ENCODE measurements around the gene DHX40.

DHX40 gene

DNA sequence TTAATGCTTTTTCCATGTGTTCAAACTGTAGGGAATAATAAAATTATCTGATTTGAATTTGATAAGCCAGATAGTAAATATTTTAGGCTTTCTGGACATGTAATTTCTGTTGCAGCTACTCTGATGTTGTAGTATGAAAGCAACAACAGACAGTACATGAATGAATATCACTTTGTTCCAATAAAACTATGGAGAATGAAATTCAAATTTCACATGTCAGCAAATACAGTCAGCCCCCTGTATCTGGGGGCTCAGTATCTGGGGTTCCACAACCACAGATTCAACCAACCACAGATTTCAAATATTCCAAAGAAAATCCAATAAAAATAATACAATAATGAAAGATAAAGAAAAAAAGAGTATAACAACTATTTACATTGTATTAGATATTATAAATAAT is 46.1 kb downstream of the DHX40 start:
- TF ChIP-seq MYC (IDR thresholded peaks at IDR 0.05; ENCODE audit: low read depth, low read length) (no peak), POLR2A (IDR thresholded peaks at IDR 0.05; ENCODE audit: extremely low read depth, insufficient read length) (no peak)
- no peak for DNase-seq (ENCODE audit: low read depth)
- no peak overlapping the region for H3K4me3 ChIP-seq (ENCODE audit: low read depth, low read length)

DNA sequence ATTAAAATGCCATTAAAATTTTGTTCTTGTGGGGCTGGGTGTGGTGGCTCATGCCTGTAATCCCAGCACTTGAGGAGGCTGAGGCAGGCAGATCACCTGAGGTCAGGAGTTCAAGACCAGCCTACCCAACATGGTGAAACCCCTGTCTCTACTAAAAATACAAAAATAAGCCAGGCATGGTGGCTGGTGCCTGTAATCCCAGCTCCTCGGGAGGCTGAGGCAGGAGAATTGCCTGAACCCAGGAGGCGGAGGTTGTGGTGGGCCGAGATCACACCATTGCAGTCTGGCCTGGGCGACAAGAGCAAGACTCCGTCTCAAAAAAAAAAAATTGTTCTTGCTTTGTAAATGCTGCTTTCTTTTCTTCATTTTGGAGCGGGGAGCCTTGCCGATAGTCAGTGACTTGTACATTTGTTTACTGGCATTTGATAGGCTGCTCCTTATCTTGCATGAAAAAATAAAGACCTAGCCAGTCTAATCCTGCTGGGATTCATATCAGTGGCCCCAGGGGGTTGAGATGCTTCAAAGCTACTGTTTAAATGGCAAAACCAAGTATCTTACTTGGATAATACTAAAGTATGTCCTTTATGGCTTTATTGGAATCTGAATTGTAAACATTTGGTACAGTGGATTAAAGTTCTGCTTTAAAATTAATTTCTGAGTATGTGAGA is 51.0 kb downstream of the DHX40 start:
- TF ChIP-seq, protein P1, sequence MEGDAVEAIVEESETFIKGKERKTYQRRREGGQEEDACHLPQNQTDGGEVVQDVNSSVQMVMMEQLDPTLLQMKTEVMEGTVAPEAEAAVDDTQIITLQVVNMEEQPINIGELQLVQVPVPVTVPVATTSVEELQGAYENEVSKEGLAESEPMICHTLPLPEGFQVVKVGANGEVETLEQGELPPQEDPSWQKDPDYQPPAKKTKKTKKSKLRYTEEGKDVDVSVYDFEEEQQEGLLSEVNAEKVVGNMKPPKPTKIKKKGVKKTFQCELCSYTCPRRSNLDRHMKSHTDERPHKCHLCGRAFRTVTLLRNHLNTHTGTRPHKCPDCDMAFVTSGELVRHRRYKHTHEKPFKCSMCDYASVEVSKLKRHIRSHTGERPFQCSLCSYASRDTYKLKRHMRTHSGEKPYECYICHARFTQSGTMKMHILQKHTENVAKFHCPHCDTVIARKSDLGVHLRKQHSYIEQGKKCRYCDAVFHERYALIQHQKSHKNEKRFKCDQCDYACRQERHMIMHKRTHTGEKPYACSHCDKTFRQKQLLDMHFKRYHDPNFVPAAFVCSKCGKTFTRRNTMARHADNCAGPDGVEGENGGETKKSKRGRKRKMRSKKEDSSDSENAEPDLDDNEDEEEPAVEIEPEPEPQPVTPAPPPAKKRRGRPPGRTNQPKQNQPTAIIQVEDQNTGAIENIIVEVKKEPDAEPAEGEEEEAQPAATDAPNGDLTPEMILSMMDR (IDR thresholded peaks at IDR 0.05; ENCODE audit: low read depth, low read length): no peak
- TF ChIP-seq POLR2A (IDR thresholded peaks at IDR 0.05; ENCODE audit: extremely low read depth, insufficient read length): no peak
- TF ChIP-seq MYC (IDR thresholded peaks at IDR 0.05; ENCODE audit: low read depth, low read length): no peak
- TF ChIP-seq, protein P2, sequence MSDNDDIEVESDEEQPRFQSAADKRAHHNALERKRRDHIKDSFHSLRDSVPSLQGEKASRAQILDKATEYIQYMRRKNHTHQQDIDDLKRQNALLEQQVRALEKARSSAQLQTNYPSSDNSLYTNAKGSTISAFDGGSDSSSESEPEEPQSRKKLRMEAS (IDR thresholded peaks at IDR 0.05; ENCODE audit: low read depth, low read length): no peak
- DNase-seq (ENCODE audit: low read depth): no peak
- H3K4me3 ChIP-seq (ENCODE audit: low read depth, low read length): no peak overlapping the region

DNA sequence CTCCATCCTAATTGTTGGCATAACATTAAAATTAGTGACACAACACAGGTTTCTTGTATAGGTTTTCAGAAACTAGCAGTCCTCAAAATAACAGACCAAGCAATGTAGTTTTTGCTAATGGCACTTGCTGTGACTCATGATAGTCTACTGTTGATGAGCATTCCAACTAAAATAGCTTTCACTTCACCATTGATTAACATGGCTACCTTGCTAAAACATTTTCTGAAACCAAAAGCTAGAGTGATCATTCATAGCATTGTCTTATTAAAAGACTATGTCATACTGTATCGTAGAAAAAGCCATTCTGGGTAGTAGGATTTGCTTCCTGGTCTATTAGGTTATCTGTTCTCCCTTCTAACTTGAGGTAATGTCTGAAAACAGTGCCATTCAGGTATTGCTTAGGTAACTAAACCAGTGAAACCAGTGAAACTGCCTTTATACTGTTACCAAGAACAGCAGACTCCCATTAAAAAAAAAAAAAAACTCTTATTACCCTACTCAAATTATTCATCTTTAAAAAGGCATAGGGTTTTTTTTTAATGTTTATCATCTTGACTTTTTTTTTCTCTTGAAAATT is 51.8 kb downstream of the DHX40 start:
- H3K4me3 ChIP-seq (ENCODE audit: low read depth, low read length): peak overlapping the region; percentile 98

DNA sequence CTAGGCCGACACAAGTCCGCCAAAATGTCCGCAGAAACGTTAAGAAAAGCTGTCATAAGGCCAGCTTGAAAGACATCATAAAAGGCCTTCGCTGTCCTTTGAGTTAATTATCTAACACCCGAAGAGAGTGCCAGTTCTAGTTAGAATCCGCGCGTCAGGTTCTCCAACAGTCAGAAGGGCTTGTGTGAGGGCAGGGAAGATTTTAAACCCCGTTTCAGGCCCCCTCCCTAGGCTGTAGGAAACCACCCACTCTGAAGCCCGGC is 53.6 kb downstream of the DHX40 start:
- no peak for DNase-seq (ENCODE audit: low read depth)

More for the DNA sequence above, 51.8 kb downstream of the DHX40 start:
- DNase-seq (ENCODE audit: low read depth): peak; percentile 7
- TF ChIP-seq, protein P1 (IDR thresholded peaks at IDR 0.05; ENCODE audit: low read depth, low read length): no peak
- TF ChIP-seq POLR2A (IDR thresholded peaks at IDR 0.05; ENCODE audit: extremely low read depth, insufficient read length) (no peak), MYC (IDR thresholded peaks at IDR 0.05; ENCODE audit: low read depth, low read length) (no peak)
- TF ChIP-seq, protein P2 (IDR thresholded peaks at IDR 0.05; ENCODE audit: low read depth, low read length): no peak

DNA sequence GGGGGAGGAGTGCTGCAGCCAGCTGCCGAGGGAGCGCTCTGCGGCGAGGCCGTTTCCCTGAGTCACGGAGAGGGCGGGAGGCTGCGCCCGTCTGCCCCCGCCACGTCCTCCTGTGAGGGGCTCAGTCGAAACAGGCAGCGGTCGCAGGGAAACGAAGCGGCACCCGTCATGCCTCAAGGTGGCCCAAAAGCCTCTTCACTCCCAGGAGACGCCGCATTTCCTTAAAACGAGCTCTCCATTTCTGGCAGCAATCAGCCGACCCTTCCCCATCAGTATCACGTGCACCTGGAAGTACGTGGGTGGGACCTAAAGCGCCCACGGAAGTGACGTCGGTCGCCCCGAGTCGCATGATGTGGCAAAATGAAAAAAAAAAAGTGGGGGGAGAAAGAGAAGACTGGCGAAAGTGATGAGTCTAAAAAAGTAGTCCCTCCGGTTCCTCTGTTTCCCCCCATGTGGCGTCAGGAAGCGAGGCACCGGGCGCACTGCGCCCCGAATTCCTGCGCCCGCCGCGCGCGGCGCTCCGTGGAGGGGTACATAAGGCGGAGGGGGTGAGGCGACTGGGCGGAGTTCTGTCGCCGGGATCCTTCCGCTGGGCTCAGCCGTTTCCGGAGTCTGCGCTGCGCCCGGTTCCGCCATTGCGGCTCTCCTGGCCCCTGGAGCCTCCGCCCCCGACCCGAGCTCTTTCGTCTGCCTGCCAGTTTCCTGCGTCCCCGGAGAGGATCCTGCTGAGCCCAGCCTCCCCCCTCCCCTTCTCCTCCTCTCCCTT is 54.1 kb downstream of the DHX40 start, which contains the start of gene CLTC:
CLTC (plus strand) TSS at position 598 of the 766 bp plus-strand sequence. CDS start 237 bp downstream, outside the sequence.
- TF ChIP-seq, protein P2 (IDR thresholded peaks at IDR 0.05; ENCODE audit: low read depth, low read length): peak; percentile 90
- TF ChIP-seq POLR2A (IDR thresholded peaks at IDR 0.05; ENCODE audit: extremely low read depth, insufficient read length) (peak; percentile 48), MYC (IDR thresholded peaks at IDR 0.05; ENCODE audit: low read depth, low read length) (peak; percentile 90)
- TF ChIP-seq, protein P1 (IDR thresholded peaks at IDR 0.05; ENCODE audit: low read depth, low read length): no peak
- DNase-seq (ENCODE audit: low read depth): peak; percentile 96

More for the DNA sequence above, 53.6 kb downstream of the DHX40 start:
- TF ChIP-seq, protein P1 (IDR thresholded peaks at IDR 0.05; ENCODE audit: low read depth, low read length): no peak
- no peak for TF ChIP-seq MYC (IDR thresholded peaks at IDR 0.05; ENCODE audit: low read depth, low read length)
- TF ChIP-seq POLR2A (IDR thresholded peaks at IDR 0.05; ENCODE audit: extremely low read depth, insufficient read length): peak; percentile 60
- TF ChIP-seq, protein P2 (IDR thresholded peaks at IDR 0.05; ENCODE audit: low read depth, low read length): no peak
- H3K4me3 ChIP-seq (ENCODE audit: low read depth, low read length): peak overlapping the region; percentile 98

DNA sequence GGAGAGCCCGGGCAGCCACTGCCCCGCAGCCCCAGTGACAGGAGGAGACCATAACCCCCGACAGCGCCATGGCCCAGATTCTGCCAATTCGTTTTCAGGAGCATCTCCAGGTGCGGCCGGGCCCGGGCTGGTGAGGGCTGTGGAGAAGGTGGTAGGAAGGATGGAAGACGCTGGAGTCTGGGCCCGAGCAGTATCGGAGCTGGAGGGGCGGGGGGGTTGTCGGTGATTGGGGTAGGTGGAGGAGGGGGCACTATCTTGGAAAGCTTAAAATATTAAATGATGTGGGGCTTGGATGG is 54.6 kb downstream of the DHX40 start:
- DNase-seq (ENCODE audit: low read depth): no peak
- peak overlapping the region; percentile 98 for H3K4me3 ChIP-seq (ENCODE audit: low read depth, low read length)
- no peak for TF ChIP-seq POLR2A (IDR thresholded peaks at IDR 0.05; ENCODE audit: extremely low read depth, insufficient read length)
- TF ChIP-seq MYC (IDR thresholded peaks at IDR 0.05; ENCODE audit: low read depth, low read length): no peak
- TF ChIP-seq, protein P2 (IDR thresholded peaks at IDR 0.05; ENCODE audit: low read depth, low read length): no peak
- TF ChIP-seq, protein P1 (IDR thresholded peaks at IDR 0.05; ENCODE audit: low read depth, low read length): no peak

More for the DNA sequence above, 54.1 kb downstream of the DHX40 start, which contains the start of gene CLTC:
- H3K4me3 ChIP-seq (ENCODE audit: low read depth, low read length): peak within 1 kb of the TSS; percentile 98

Measured in NB4 (cell line).